ENCODE results near the gene CDH9. TPM values are rescaled to one million over a fixed set of nuclear protein-coding genes. Genes with fewer than 3 reads are reported as not detected.

Gene CDH9
- total and polyA plus RNA-seq, 9 donors, result not detected

- no peak for DNase-seq
- intact Hi-C loops (cut with DNase I), result no loop called here
- H3K4me3 ChIP-seq, result no peak overlapping the region
- TF ChIP-seq POLR2A (IDR thresholded peaks at IDR 0.05) (no peak), EP300 (IDR thresholded peaks at IDR 0.05) (no peak)
- TF ChIP-seq, protein P1, sequence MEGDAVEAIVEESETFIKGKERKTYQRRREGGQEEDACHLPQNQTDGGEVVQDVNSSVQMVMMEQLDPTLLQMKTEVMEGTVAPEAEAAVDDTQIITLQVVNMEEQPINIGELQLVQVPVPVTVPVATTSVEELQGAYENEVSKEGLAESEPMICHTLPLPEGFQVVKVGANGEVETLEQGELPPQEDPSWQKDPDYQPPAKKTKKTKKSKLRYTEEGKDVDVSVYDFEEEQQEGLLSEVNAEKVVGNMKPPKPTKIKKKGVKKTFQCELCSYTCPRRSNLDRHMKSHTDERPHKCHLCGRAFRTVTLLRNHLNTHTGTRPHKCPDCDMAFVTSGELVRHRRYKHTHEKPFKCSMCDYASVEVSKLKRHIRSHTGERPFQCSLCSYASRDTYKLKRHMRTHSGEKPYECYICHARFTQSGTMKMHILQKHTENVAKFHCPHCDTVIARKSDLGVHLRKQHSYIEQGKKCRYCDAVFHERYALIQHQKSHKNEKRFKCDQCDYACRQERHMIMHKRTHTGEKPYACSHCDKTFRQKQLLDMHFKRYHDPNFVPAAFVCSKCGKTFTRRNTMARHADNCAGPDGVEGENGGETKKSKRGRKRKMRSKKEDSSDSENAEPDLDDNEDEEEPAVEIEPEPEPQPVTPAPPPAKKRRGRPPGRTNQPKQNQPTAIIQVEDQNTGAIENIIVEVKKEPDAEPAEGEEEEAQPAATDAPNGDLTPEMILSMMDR (IDR thresholded peaks at IDR 0.05), result no peak
- no peaks in the 10 kb centered on the region for H3K9me3 ChIP-seq
- no peak overlapping the region for H3K27ac ChIP-seq
- H3K4me1 ChIP-seq (ENCODE audit: insufficient read depth), result no peaks in the 10 kb centered on the region
- H3K36me3 ChIP-seq, result no peaks in the 10 kb centered on the region
- WGBS, 3 donors, result 17 to 34% (median 21%) methylated on average over 2 of the region's 2 CpGs
- H3K27me3 ChIP-seq, result no peaks in the 10 kb centered on the region
These were observed 24.1 kb upstream of the CDH9 start for GRCh38 chr5:27062451-27062850.

GRCh38 chr5:27048510-27048909 lies 10.1 kb upstream of the CDH9 start:
- TF ChIP-seq EP300 (IDR thresholded peaks at IDR 0.05), result no peak
- TF ChIP-seq, protein P1 (IDR thresholded peaks at IDR 0.05), result no peak
- TF ChIP-seq POLR2A (IDR thresholded peaks at IDR 0.05), result no peak
- DNase-seq, result no peak
- Histone ChIP-seq H3K4me3 (no peak overlapping the region), H3K27ac (no peak overlapping the region), H3K9me3 (no peaks in the 10 kb centered on the region), H3K36me3 (no peaks in the 10 kb centered on the region), H3K4me1 (ENCODE audit: insufficient read depth) (no peaks in the 10 kb centered on the region), H3K27me3 (no peaks in the 10 kb centered on the region)
- intact Hi-C loops (cut with DNase I), result no loop called here

DNA sequence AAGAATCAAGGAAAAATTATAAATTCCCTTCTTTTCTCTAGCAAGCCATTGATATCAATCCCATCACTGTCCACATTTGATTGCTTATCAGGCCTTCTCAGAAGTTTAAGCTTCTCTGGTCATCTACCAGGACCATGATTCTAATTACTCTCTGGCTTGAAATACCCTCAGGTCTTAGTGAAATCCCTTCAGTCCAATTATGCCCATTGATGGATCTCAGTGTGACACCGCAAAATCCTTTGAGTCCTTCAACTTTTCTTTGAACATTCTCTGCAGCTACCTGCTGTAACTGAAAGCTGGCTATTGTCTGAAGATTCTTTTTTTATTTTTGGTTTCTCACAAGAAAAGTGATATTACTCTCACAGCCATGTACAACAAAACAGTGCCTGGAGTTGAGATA lies 3.0 kb upstream of the CDH9 start:
- no peaks in the 10 kb centered on the region for H3K9me3 ChIP-seq
- no peaks in the 10 kb centered on the region for H3K4me1 ChIP-seq (ENCODE audit: insufficient read depth)
- TF ChIP-seq, protein P1 (IDR thresholded peaks at IDR 0.05), result no peak
- TF ChIP-seq EP300 (IDR thresholded peaks at IDR 0.05) (no peak), POLR2A (IDR thresholded peaks at IDR 0.05) (no peak)
- intact Hi-C loops (cut with DNase I), result no loop called here
- WGBS, 3 donors, result 92 to 97% (median 95%) methylated on average over 1 of the region's 1 CpG
- H3K27ac ChIP-seq, result no peak overlapping the region
- H3K4me3 ChIP-seq, result no peak overlapping the region
- no peak for DNase-seq
- H3K36me3 ChIP-seq, result no peaks in the 10 kb centered on the region
- no peaks in the 10 kb centered on the region for H3K27me3 ChIP-seq

DNA sequence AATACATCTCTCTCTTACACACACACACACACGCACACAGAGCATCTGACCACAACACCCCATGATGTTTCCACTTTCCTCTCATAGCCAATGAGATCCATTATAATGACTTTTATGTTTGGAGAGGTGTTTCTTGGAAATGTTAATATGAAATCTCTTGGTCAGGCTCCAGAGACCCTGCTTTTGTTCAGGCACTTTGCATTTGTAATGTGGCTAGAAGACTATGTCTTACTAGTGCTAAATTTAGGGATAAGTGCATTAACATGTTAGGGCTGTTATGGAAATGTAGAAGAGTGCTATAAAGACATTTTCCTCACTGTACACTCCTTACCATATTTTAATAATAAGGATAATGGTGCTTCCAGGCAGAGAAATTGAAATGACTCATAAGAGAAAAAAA lies 3.8 kb downstream of the CDH9 start:
- Histone ChIP-seq H3K9me3 (no peaks in the 10 kb centered on the region), H3K27me3 (no peaks in the 10 kb centered on the region), H3K4me1 (ENCODE audit: insufficient read depth) (no peaks in the 10 kb centered on the region), H3K36me3 (no peaks in the 10 kb centered on the region), H3K4me3 (no peak overlapping the region), H3K27ac (no peak overlapping the region)
- no peak for TF ChIP-seq POLR2A (IDR thresholded peaks at IDR 0.05)
- TF ChIP-seq EP300 (IDR thresholded peaks at IDR 0.05), result no peak
- TF ChIP-seq, protein P1 (IDR thresholded peaks at IDR 0.05), result no peak
- DNase-seq, result no peak
- intact Hi-C loops (cut with DNase I), result no loop called here
- WGBS, 3 donors, result 85 to 92% (median 87%) methylated on average over 1 of the region's 1 CpG

- intact Hi-C loops (cut with DNase I), result no loop called here
- TF ChIP-seq, protein P1 (IDR thresholded peaks at IDR 0.05), result no peak
- TF ChIP-seq POLR2A (IDR thresholded peaks at IDR 0.05), result no peak
- no peak for TF ChIP-seq EP300 (IDR thresholded peaks at IDR 0.05)
- Histone ChIP-seq H3K27ac (no peak overlapping the region), H3K4me3 (no peak overlapping the region), H3K9me3 (no peaks in the 10 kb centered on the region), H3K4me1 (ENCODE audit: insufficient read depth) (no peaks in the 10 kb centered on the region), H3K36me3 (no peaks in the 10 kb centered on the region), H3K27me3 (no peaks in the 10 kb centered on the region)
- 86 to 92% (median 86%) methylated on average over 2 of the region's 2 CpGs for WGBS, 3 donors
- DNase-seq, result no peak
These were observed 11.6 kb downstream of the CDH9 start for GRCh38 chr5:27026801-27027200.
